ENCODE data around the gene CCT5.
"Not testable (repeated sequence)": the region's sequence is repeated elsewhere in the genome, so short reads cannot be mapped to it uniquely, and the experiment has no call there.

CCT5 gene

GRCh38 chr5:10247217-10247616 lies 2.9 kb upstream of the CCT5 start:
- not testable (repeated sequence) for DNase-seq

DNA sequence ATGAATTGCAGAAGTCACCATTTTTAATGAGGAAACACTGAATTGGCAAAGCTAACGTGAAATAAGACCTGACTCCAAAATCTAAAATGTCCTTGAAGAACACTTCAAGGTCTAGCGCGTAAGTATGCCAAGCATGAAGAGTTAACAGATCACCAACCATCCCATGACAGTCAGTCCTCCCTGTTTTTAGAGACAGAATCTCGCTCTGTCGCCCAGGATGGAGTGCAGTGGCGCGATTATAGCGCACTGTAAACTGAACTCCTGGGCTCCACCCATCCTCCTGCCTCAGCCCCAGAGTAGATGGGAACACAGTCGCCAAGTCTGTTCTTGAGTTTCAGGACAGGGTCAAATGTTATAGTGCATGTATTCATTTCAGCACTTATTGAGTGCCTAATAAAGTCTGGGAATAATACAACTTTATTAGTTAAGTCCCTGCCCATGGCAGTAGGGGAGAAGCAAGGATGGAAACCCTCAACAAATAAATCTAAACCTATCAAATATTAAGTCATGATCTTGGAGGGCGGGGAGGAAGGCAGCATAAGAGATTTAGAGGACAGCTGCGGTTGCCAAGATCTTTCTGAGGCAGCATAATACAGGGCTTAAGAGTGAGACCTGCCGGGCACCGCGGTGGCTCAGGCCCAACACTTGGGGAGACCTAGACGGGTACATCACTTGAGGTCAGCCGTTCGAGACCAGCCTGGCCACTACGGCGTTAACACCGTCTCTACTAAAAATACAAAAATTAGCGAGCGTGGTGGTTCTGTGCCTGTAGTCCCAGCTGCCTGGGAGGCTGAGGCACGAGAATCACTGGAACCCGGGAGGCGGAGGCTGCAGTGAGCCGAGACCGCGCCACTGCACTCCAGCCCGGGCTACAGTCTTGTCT lies 1.5 kb upstream of the CCT5 start:
- DNase-seq, result no peak

DNA sequence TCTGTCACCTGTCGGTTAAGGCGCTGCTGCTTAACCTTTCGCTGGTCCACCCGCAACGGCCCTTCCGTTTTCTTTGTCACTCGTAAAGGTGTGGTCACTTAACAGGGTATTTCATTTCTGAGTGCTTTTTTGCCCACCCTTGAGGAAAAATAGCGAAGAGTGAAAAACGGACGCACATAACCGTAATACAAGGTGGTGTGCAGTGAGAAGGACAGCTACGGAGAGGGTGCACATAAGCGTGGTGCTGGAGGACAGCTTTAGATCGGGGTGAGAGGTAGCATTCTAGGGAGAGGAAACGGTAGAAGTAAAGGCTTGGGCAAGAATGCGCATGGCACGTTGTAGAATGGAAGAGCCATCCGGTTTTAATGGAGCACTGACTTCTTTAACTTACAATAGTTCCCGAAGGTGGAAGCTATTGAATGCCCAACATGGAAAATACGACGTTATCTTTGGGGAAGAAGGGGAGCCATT lies 761 bp downstream of the CCT5 start:
- DNase-seq, result peak in 1 of 2 donors; percentile 33

GRCh38 chr5:10251405-10251804 lies 1.3 kb downstream of the CCT5 start:
- DNase-seq, result no peak

DNA sequence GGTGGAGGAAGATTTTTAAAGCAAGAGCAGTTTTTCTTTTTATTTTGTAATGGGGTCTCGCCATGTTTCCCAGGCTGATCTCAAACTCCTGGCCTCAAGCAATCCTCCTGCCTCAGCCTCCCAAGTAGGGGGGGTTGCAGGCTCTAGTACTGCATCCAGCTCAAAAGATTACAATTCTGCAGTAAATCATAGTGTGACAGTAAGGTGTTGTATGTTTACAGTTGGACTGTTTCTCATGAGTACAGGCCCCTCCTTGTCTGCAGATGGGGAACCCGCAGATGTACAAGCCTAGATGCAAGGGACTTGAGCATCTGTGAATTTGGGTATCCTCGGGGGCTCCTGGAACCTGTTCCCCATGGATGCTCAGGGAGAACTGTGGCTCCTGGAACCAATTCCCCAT lies 3.3 kb downstream of the CCT5 start:
- no peak for DNase-seq

DNA sequence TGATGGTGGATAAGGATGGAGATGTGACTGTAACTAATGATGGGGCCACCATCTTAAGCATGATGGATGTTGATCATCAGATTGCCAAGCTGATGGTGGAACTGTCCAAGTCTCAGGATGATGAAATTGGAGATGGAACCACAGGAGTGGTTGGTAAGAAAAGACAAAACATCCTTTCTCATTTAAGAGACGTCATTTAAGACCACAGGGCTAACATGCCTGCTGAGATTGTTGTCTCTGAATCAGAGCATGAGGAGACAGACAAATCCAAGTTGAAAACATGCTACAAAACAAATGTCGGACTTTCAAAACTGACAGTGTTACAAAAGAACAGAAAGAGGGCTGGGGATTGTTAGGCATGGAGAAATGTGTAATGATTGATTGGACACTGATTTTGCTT lies 4.6 kb downstream of the CCT5 start:
- DNase-seq, result no peak

DNA sequence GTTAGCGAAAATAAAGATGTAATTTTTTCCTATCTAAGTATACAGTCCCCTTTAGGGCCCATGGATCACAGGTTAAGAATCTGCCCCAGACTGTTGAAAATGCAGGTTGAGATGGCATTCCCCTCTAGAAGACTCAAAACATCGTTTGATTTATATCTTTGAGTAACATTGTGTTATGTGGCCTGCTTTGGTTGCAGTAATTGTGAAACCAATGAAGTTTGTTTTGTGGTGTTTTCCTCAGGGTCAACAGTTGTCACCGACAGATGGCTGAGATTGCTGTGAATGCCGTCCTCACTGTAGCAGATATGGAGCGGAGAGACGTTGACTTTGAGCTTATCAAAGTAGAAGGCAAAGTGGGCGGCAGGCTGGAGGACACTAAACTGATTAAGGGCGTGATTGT lies 7.8 kb downstream of the CCT5 start:
- no peak for DNase-seq

DNA sequence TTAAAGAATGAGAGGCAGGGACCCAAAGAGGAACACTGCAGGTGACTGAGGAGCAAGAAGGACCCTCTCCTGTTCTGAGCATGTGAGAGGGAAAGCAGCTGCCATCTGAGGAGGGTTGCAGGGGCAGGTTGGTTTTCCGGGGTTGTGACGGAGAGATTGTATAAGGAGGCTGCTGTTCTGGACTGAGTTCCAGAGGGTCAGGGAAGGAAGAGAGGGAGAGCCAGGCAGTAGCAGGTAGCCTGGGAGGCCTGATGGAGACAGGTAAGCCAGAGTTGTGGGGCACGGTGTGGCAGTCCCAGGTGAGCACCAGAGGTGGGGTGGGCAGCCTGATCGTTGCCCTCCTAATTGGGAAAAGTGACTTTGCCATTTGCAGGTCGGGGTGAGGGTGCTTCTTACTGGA lies 9.8 kb downstream of the CCT5 start:
- no peak for DNase-seq

GRCh38 chr5:10261065-10261464 lies 11.0 kb downstream of the CCT5 start:
- no peak for DNase-seq

DNA sequence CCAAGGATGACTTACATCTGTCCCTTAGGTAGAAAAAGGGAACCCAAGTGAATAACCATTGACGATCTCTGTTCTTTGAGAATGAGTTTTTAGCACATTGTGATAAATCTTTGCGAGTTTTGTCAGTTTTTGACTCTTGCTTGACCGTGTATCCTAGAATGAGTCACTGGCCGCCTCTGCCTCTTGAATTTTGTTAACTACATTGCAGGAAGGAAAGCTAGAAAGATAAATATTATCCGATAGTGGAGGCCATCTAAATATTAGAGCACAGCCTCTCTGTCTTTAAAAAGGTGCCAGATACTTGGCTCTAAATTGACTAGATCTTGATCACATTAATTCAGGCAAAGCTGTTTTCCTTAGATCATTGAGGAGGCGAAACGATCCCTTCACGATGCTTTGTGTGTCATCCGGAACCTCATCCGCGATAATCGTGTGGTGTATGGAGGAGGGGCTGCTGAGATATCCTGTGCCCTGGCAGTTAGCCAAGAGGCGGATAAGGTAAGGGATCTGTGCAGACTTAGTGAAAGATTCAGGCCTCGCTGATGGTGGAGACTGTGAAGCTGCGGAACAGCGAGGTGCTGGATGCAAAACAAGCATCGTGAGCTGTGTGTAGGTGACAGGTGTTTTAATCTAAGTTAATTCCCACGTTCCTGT lies 12.2 kb downstream of the CCT5 start:
- DNase-seq, result no peak

DNA sequence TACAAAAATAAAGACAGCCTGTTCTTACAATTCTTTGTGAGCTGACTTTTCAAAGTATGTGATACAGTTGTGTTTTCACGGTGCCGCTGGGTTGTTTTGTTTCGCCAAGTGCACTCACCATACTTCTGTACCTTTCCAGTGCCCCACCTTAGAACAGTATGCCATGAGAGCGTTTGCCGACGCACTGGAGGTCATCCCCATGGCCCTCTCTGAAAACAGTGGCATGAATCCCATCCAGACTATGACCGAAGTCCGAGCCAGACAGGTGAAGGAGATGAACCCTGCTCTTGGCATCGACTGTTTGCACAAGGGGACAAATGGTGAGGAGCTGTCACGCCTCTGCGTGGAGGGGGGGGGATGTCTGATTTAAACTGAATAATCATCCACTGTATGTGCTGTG lies 12.9 kb downstream of the CCT5 start:
- DNase-seq, result no peak

GRCh38 chr5:10264604-10265003 lies 14.5 kb downstream of the CCT5 start:
- no peak for DNase-seq

GRCh38 chr5:10265245-10266109 lies 15.4 kb downstream of the CCT5 start:
- no peak for DNase-seq

DNA sequence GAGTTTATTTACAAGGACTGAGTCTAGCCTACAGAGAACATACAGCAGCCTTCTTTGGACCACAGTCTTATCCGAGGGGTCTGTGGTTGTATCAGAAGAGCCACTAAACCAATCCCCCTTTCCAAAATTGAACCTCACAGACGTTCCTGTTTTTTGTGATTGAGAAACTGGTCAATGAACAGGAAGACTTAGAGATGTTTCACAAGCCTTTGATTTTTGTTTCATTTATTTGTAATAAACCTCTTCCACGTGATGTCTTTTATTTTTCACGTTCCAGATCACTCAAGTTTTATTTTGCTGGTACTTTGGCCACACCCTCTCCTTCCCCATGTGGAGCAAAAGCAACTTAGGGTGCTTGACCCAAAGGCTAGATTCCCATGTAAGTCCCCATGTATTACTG lies 16.1 kb downstream of the CCT5 start:
- no peak for DNase-seq

DNA sequence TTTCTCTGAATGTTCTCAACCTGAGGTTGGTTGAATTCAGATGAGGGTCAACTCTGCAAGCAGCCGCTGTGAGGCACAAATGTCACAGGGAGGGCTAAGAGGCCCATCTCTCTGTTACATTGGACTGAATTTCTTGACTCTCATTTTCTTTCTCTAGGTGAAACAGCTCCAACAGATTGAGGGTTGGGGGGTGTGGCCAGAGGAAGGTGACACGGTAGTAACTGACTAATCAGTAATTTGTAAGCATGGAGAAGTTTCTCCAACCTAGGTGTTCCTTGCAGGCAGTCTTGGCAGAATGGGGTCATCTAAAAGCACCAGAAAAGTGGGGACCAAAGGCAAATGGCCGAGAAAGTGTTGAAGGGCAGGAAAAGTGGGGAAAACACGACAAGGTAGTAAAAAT lies 16.8 kb downstream of the CCT5 start:
- DNase-seq, result no peak

GRCh38 chr5:10268100-10268499 lies 18.0 kb downstream of the CCT5 start:
- DNase-seq, result no peak

GRCh38 chr5:10272053-10272874 lies 22.2 kb downstream of the CCT5 start:
- DNase-seq, result no peak

GRCh38 chr5:10272875-10273209 lies 22.8 kb downstream of the CCT5 start:
- not testable (repeated sequence) for DNase-seq

- DNase-seq, result no peak
These were observed 25.4 kb downstream of the CCT5 start for GRCh38 chr5:10275460-10275859.

GRCh38 chr5:10275991-10276390 lies 25.9 kb downstream of the CCT5 start:
- no peak for DNase-seq

DNA sequence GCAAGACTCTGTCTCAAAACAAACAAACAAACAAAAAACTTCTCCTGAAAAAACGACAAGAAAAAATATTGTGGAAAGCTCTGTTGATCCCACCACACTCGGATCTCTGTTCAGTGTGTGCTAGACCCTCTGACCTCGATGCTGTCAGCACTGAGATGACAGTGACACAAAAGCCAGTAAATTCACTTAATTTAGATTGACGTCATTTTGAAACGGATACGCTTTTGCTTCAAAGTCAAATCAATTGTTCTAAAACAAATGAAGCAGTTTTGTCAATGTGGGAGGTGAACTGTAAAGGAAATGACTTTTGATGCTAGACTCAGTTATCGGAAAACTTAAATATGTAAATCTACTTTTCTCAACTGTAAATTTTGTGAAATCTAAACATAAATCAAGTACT lies 26.6 kb downstream of the CCT5 start:
- DNase-seq, result no peak

- DNase-seq, result no peak
These were observed 27.9 kb downstream of the CCT5 start for GRCh38 chr5:10277773-10278630.
